IPS-18a (cell line): Measurements from ENCODE around the gene AFF4.

Source experiments
- H3K27ac ChIP-seq: one replicate; pipeline ENCODE4 v1.5.1; 2013; ENCODE audit warnings: low read length
- H3K27me3 ChIP-seq: one replicate; pipeline ENCODE4 v1.6.1; 2013; ENCODE audit warnings: mild to moderate bottlenecking, low read length; ENCODE audit not compliant: control insufficient read depth, insufficient read depth
- H3K36me3 ChIP-seq: one replicate; pipeline ENCODE4 v1.6.1; 2013; ENCODE audit warnings: low read depth, low read length; ENCODE audit not compliant: control insufficient read depth
- H3K4me1 ChIP-seq: one replicate; pipeline ENCODE4 v1.6.1; 2013; ENCODE audit warnings: low read depth, low read length; ENCODE audit not compliant: control insufficient read depth
- H3K4me3 ChIP-seq: one replicate; pipeline ENCODE4 v1.5.1; 2013; ENCODE audit warnings: low read length
- H3K9ac ChIP-seq: one replicate; pipeline ENCODE4 v1.6.1; 2013; ENCODE audit warnings: mild to moderate bottlenecking, low read length, moderate library complexity
- H3K9me3 ChIP-seq: one replicate; pipeline ENCODE4 v1.6.1; 2013; ENCODE audit warnings: low read depth, low read length; ENCODE audit not compliant: control insufficient read depth

The AFF4 gene

DNA sequence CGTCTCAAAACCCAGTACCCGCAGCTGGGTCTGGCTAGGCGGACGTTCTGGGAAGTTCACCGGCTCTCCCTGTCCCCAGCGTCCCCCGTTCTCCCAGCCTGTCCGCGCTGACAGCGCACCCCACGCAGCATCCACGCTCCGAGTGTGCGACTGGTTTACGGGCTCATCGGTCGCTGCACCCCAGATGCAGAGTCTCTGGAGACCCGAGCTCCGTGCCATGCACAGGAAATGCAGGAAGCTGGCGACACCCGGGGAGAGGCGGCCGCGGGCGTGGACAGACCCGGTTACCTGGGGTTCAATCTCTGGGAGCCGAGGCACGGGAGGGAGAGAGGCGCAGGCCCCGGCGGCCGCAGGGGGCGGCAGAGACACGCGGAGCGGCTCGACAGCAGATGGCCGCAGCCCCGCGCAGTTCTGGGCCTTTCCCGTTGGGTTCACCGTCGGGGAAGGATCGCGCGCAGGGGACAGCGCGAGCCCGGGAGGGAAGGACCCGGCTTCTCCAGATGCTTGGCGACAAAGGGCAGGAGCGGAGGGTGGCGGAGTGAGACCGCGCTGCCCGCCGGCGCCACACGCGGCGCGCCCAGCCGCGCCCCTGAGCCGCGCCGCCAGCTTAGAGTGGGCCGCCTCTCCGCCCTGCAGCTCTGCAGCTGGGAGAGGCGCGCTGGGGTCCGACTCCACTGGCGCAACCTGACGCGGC, 133.5 kb downstream of the AFF4 start:
- no peaks in the 10 kb centered on the region for H3K36me3 ChIP-seq
- peak overlapping the region; percentile 56 for H3K4me3 ChIP-seq
- no peak overlapping the region for H3K9ac ChIP-seq
- H3K27me3 ChIP-seq = peaks cover 70% of the 10 kb centered on the region
- H3K4me1 ChIP-seq = peaks cover 7% of the 10 kb centered on the region
- H3K9me3 ChIP-seq = no peaks in the 10 kb centered on the region
- H3K27ac ChIP-seq = no peak overlapping the region

- H3K9ac ChIP-seq = no peak overlapping the region
- H3K4me1 ChIP-seq = peaks cover 7% of the 10 kb centered on the region
- H3K27ac ChIP-seq = no peak overlapping the region
- no peak overlapping the region for H3K4me3 ChIP-seq
- no peaks in the 10 kb centered on the region for H3K9me3 ChIP-seq
- H3K36me3 ChIP-seq = no peaks in the 10 kb centered on the region
- peaks cover 79% of the 10 kb centered on the region for H3K27me3 ChIP-seq
Measured at GRCh38 chr5:132828846-132829494, 134.5 kb downstream of the AFF4 start.

DNA sequence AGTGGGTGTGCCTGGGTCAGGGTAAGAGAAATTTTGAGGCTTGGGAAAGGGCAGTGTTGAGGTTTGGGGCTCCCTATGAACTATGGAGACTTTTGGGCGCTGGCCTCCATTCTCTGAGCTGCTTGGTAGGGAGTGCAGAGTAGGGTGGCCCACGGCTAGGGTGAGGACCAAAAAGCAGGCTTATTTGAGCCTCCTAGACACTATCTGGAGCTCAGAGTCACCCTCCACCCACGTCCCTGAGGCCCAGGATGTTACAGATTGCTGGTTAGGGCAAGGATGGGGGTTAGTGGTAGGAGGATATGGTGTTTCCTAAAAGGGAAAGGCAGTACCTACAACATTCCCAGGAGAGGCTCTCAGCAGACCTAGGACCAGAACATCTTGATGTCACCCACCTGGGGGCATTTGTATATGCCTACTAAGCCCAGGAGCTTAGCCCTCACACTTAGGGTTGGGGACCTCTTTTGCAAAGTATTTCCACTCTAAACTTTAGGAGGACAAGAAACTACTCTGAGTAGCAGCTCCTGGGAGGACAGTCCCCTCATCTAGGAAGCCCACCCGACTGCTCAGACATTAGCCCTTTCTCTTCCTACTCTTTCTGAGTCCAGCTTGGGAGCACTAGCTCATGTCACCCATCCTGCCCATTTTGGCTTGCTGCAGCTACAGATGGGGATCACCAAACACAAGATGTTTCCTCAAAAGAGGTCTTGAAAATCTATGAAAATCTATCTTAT, 135.3 kb downstream of the AFF4 start:
- no peaks in the 10 kb centered on the region for H3K36me3 ChIP-seq
- H3K27me3 ChIP-seq = peaks cover 84% of the 10 kb centered on the region

DNA sequence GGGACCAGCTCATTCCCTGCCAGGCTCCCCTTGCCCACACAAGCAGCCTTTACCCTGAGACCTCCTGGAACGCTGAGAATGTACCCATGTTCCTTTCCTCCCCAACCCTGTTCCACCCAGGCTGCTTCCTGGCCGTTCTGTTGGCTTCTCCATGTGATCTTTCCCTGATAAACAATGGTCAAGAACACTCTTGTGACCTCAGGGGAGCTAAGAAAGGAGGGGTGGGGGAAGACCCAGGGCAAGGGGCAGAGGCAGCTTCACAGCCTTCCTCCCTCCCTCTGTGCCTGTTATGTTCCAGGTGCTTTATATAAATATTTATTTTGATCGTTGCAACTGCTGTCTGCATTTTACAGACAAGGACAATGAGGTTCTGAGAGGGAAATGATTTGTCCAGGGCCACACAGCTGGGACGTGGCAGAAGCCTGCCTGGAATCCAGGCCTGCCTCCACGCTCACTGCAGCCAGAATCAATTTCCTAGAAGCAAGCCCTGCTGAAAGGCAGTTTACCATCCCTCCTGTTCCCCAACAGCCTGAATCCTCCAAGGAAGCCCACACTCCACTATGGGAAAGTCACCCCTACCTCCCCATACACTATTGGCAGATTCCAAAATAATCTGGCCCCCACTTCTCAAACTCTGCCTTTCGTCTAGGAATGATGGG, 136.9 kb downstream of the AFF4 start:
- Histone ChIP-seq H3K27me3 (peaks cover 87% of the 10 kb centered on the region), H3K4me1 (peaks cover 14% of the 10 kb centered on the region), H3K9ac (no peak overlapping the region), H3K4me3 (peak overlapping the region; percentile 51), H3K9me3 (no peaks in the 10 kb centered on the region), H3K27ac (no peak overlapping the region), H3K36me3 (no peaks in the 10 kb centered on the region)

More for the DNA sequence above, 135.3 kb downstream of the AFF4 start:
- Histone ChIP-seq H3K27ac (no peak overlapping the region), H3K4me1 (peaks cover 14% of the 10 kb centered on the region), H3K9me3 (no peaks in the 10 kb centered on the region), H3K9ac (no peak overlapping the region), H3K4me3 (no peak overlapping the region)

- Histone ChIP-seq H3K36me3 (no peaks in the 10 kb centered on the region), H3K9ac (no peak overlapping the region), H3K4me3 (peak overlapping the region; percentile 51), H3K4me1 (peaks cover 14% of the 10 kb centered on the region), H3K27me3 (peaks cover 85% of the 10 kb centered on the region), H3K27ac (no peak overlapping the region), H3K9me3 (no peaks in the 10 kb centered on the region)
Measured at GRCh38 chr5:132825834-132826391, 137.5 kb downstream of the AFF4 start.
